Measurements from ENCODE around the gene MYBBP1A.
"Not testable (repeated sequence)": the region's sequence is repeated elsewhere in the genome, so short reads cannot be mapped to it uniquely, and the experiment has no call there.

MYBBP1A gene

GRCh38 chr17:4554997-4555799, at the start of gene MYBBP1A:
TSS of gene MYBBP1A (minus strand) at chr17:4555384. CDS start at chr17:4555324, 60 bp downstream.
- DNase-seq (ENCODE audit: insufficient read length, low spot score) (peak; percentile 99), FAIRE-seq (peak; percentile 52)
- TF ChIP-seq POLR2A (IDR thresholded peaks at IDR 0.05; ENCODE audit: low read depth, low read length), result peak; percentile 75

GRCh38 chr17:4604736-4605135, 49.6 kb upstream of the MYBBP1A start:
- FAIRE-seq, result not testable (repeated sequence)

GRCh38 chr17:4604111-4604644, 49.0 kb upstream of the MYBBP1A start:
- no peak for TF ChIP-seq POLR2A (IDR thresholded peaks at IDR 0.05; ENCODE audit: low read depth, low read length)
- DNase-seq (ENCODE audit: insufficient read length, low spot score), result no peak
- no peak for FAIRE-seq

More at GRCh38 chr17:4604736-4605135, 49.6 kb upstream of the MYBBP1A start:
- not testable (repeated sequence) for DNase-seq (ENCODE audit: insufficient read length, low spot score)

- no peak for TF ChIP-seq POLR2A (IDR thresholded peaks at IDR 0.05; ENCODE audit: low read depth, low read length)
- FAIRE-seq (no peak), DNase-seq (ENCODE audit: insufficient read length, low spot score) (no peak)
Measured at GRCh38 chr17:4602041-4602440, 46.9 kb upstream of the MYBBP1A start.

- no peak for TF ChIP-seq POLR2A (IDR thresholded peaks at IDR 0.05; ENCODE audit: low read depth, low read length)
- FAIRE-seq (no peak), DNase-seq (ENCODE audit: insufficient read length, low spot score) (no peak)
Measured at GRCh38 chr17:4601326-4601725, 46.1 kb upstream of the MYBBP1A start.

GRCh38 chr17:4600563-4600962, 45.4 kb upstream of the MYBBP1A start:
- no peak for DNase-seq (ENCODE audit: insufficient read length, low spot score)
- TF ChIP-seq POLR2A (IDR thresholded peaks at IDR 0.05; ENCODE audit: low read depth, low read length), result no peak
- FAIRE-seq, result no peak

- FAIRE-seq (no peak), DNase-seq (ENCODE audit: insufficient read length, low spot score) (no peak)
- no peak for TF ChIP-seq POLR2A (IDR thresholded peaks at IDR 0.05; ENCODE audit: low read depth, low read length)
Measured at GRCh38 chr17:4599505-4600281, 44.5 kb upstream of the MYBBP1A start.

- FAIRE-seq (no peak), DNase-seq (ENCODE audit: insufficient read length, low spot score) (no peak)
- no peak for TF ChIP-seq POLR2A (IDR thresholded peaks at IDR 0.05; ENCODE audit: low read depth, low read length)
Measured at GRCh38 chr17:4598776-4599504, 43.8 kb upstream of the MYBBP1A start.

GRCh38 chr17:4597975-4598374, 42.8 kb upstream of the MYBBP1A start:
- no peak for FAIRE-seq
- DNase-seq (ENCODE audit: insufficient read length, low spot score), result no peak
- TF ChIP-seq POLR2A (IDR thresholded peaks at IDR 0.05; ENCODE audit: low read depth, low read length), result no peak

- no peak for FAIRE-seq
- DNase-seq (ENCODE audit: insufficient read length, low spot score), result no peak
- no peak for TF ChIP-seq POLR2A (IDR thresholded peaks at IDR 0.05; ENCODE audit: low read depth, low read length)
Measured at GRCh38 chr17:4596636-4597380, 41.6 kb upstream of the MYBBP1A start.

- not testable (repeated sequence) for FAIRE-seq
Measured at GRCh38 chr17:4595685-4596342, 40.6 kb upstream of the MYBBP1A start.

GRCh38 chr17:4594931-4595684, 39.9 kb upstream of the MYBBP1A start:
- no peak for TF ChIP-seq POLR2A (IDR thresholded peaks at IDR 0.05; ENCODE audit: low read depth, low read length)
- FAIRE-seq (no peak), DNase-seq (ENCODE audit: insufficient read length, low spot score) (no peak)

More at GRCh38 chr17:4595685-4596342, 40.6 kb upstream of the MYBBP1A start:
- DNase-seq (ENCODE audit: insufficient read length, low spot score), result not testable (repeated sequence)
